ENCODE measurements around the gene MOV10. TPM values are rescaled to one million over a fixed set of nuclear protein-coding genes. Genes with fewer than 3 reads are reported as not detected.

The MOV10 gene
- total and polyA plus RNA-seq, 9 of the 15 experiments (the other 6 are each of a cell fraction or from before 2014, with no cell fraction given) = 16.7 to 105 (median 49.5) TPM

- TF ChIP-seq REST (IDR thresholded peaks at IDR 0.05; ENCODE audit: borderline replicate concordance) = peak; percentile 26; the same call in 1 of the 2 replicates
- TF ChIP-seq REST (CRISPR knock-in tag; IDR thresholded peaks at IDR 0.05; ENCODE audit: low read depth) = peak; percentile 14; the same call in 1 of the 2 replicates
- TF ChIP-seq ELF4 (CRISPR knock-in tag; IDR thresholded peaks at IDR 0.05) = no peak
- peak; percentile 69; the same call in 1 of the 2 replicates for TF ChIP-seq USF2 (CRISPR knock-in tag; IDR thresholded peaks at IDR 0.05)
- no peak for TF ChIP-seq RUNX1 (IDR thresholded peaks at IDR 0.05; ENCODE audit: low read depth)
- peak; percentile 59; the same call in 1 of the 2 replicates for TF ChIP-seq TEAD4 (IDR thresholded peaks at IDR 0.05; ENCODE audit: low read length)
- no peak for TF ChIP-seq TEAD4 (CRISPR knock-in tag; IDR thresholded peaks at IDR 0.05; ENCODE audit: borderline replicate concordance)
- TF ChIP-seq TFE3 (CRISPR knock-in tag; IDR thresholded peaks at IDR 0.05) = peak; percentile 72
- no peak for TF ChIP-seq ELF2 (CRISPR knock-in tag; IDR thresholded peaks at IDR 0.05)
- TF ChIP-seq ZBTB7A (IDR thresholded peaks at IDR 0.05; ENCODE audit: borderline replicate concordance, control insufficient read depth, low read depth, low read length) = 0 out of 2 replicates have a peak, but pooled peaks have one; percentile 13
- TF ChIP-seq ZNF584 (CRISPR knock-in tag; IDR thresholded peaks at IDR 0.05; ENCODE audit: low read depth) = no peak
- peak; percentile 13; the same call in 1 of the 2 replicates for TF ChIP-seq SMARCA4 (IDR thresholded peaks at IDR 0.05)
- peak; percentile 92 for TF ChIP-seq NFIC (IDR thresholded peaks at IDR 0.05)
- no peak for TF ChIP-seq TCFL5 (CRISPR knock-in tag; conservative IDR thresholded peaks at IDR 0.05)
- no peak for TF ChIP-seq RFX1 (IDR thresholded peaks at IDR 0.05)
- TF ChIP-seq USF1 (CRISPR knock-in tag; IDR thresholded peaks at IDR 0.05) = peak; percentile 48; the same call in 1 of the 2 replicates
Measured at GRCh38 chr1:112698366-112699310, 24.2 kb downstream of the MOV10 start (continued).
